NOMO-1 (cell line): Measurements from ENCODE around the gene C2CD2.
"Not testable (repeated sequence)": the region's sequence is repeated elsewhere in the genome, so short reads cannot be mapped to it uniquely, and the experiment has no call there.

Experiments
- DNase-seq, 2 experiments: peaks; one replicate each; lab custom pipeline; 2025; ENCODE audit not compliant: unreplicated experiment in 2 of 2; lab: John Stamatoyannopoulos, UW

Gene C2CD2

DNA sequence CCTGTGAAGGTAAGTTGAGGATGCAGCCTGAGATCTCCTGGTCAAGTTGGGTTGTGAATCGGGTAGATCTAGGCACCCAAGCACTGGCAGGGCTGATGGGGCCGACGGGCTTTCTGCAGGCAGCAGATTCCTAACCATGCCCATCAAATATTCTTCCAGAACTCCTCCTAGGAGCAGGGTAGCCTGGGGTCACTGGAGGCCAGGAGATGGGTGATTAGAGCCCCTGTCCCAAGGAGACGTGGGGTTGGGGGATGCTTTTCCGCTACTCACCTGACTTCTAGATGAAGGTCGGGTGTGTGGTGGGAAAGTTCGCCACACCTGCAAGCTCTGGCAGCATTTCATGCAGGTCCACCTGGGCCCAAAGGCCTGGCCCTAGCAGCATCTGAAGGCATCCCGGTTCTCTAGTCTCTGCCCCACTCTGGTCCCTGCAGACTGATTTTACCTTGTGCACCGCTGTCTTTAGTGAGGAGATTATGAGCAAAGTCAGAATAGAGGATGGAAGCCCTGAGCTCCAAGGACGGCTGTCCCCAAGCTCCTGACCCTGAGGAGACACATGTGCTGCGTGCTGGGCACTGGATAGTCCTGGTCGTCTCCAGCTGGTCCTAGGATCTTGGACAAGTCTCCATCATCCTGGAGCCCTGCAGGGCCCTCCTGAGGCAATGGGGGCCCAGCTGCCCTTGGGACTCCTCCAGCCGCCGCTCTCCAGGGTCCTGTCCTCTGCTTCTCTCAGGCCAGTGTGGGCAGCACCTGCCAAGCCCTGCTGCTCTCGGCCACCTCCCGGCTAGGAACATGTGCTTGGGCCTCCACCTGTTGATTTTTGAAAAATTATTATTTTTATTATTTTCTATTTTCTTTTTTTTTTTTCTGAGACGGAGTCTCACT, 21.8 kb upstream of the C2CD2 start:
- no peak for DNase-seq

DNA sequence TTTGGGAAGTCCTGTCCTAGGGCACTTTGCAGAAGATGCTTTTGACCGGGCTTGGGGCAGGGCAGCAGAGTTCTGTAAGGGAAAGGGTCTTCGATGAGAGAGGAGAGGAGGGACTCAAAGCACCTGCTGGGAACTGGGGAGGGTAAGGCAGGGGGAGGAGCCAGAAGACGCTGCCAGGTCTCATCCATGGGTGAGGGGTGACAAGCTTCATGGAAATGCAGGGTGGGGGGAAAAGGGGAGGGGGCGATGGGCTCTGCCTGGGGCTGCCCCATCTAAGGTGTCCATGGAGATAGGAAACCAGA, 20.9 kb upstream of the C2CD2 start:
- peak; percentile 40 to 48 for DNase-seq

DNA sequence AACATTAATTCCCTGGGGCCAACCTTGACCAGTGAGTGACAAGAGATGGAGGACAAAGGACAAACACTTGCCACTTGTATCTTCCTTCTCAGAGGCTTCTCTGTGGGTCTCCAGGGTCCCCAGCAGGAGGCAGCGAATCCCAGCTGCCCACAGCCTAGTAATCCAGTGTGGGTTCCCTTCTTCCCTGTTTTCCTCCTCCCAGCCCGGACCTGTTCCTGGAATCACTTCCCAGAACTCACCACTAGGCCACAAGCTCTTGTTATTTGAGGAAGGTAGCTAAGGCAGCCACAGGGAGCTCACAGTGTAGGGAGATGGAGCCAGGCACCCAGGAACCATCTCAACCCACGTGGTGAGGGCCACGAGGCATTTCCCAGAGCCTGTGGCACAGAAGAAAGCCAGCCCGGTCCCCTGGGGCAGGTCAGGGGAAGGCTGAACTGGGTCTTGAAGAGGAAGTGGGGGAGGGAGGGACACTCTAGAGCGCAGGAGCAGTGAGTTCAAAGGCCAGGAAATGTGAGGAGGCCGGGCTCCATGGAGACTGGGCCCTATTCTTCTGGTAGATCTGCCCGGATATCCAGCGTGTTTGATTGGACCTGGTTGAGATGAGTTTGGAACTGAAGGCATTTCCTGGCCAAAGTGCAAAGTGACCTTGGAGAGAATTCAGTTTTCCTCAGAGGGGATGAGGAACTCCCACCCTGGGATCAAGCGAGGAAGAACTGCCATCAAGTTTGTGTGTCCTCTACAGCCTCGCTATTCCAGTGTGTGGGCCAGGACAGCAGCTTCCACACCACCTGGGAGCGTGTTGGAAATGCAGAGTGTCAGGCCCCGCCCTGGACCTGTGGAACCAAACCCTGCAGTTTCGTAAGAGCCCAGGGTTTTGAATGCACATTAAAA, 20.3 kb upstream of the C2CD2 start:
- DNase-seq = peak; percentile 21 to 38

DNA sequence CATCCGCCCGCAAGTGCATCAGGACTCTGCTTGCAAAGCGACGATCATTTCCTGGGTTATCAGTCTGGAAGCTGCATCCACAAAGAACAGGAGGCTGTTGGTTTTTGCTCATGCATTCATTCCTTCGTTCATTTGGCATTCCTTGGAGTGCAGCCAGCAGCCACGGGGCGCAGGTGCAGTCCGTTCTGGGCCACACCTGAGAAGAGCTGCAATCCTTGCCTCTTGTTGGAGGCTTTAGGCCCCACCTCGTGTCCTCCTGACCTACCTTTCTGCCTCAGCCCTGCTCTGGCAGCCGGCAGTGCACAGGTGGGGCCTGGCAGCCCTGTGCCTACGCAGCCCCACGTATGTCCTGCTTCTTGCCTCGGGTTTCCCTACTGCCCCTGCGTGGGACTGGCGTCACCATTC, 19.6 kb upstream of the C2CD2 start:
- no peak for DNase-seq

DNA sequence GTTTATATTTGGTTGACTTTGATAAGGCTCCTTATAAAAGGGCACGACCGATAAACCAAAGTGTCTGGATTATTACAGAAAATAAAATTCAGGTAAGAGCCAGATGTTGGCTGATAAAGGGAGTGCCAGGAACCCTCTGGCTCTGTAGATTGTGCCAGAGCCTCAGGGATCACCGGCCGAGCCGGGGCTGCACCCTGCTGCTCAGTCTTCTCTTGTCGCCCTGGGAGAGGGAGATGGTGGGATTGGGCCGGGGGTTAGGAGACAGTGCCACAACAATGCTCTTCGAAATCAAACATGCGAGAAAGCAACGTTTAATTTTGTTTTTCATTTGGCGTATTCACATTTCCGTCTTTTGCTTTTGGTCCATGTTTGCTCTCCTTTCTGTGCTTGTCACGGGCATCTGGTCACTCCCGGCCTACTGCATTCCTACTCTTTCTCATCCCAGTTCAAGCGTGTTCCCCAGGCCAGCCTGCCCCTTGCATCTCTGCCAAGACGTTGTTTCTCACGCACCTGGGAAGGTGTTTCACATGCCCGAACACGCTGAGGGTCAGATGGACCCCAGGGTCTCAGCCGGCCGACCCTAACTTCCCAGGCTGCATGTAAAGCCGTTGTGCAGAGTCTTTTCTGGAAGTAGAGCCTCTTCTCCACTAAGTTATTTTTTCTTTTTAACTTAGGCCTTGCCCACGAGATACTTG, 18.8 kb upstream of the C2CD2 start:
- no peak for DNase-seq

DNA sequence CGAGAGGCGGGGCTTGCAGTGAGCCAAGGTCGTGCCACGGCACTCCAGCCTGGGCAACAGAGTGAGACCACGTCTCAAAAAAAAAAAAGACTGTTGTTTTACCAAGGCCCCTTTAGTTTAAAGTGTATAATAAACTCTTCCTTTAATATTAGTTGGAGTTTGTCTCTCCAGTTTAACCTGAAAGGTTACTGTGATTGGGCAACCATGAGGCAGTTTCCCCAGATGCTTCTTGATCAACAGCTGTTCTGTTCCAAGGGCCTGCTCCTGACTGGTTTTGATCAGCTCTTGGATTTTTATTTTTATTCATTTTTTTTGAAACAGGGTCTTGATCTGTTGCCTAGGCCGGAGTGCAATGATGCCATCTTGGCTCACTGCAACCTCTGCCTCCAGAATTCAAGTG, 18.1 kb upstream of the C2CD2 start:
- no peak for DNase-seq

DNA sequence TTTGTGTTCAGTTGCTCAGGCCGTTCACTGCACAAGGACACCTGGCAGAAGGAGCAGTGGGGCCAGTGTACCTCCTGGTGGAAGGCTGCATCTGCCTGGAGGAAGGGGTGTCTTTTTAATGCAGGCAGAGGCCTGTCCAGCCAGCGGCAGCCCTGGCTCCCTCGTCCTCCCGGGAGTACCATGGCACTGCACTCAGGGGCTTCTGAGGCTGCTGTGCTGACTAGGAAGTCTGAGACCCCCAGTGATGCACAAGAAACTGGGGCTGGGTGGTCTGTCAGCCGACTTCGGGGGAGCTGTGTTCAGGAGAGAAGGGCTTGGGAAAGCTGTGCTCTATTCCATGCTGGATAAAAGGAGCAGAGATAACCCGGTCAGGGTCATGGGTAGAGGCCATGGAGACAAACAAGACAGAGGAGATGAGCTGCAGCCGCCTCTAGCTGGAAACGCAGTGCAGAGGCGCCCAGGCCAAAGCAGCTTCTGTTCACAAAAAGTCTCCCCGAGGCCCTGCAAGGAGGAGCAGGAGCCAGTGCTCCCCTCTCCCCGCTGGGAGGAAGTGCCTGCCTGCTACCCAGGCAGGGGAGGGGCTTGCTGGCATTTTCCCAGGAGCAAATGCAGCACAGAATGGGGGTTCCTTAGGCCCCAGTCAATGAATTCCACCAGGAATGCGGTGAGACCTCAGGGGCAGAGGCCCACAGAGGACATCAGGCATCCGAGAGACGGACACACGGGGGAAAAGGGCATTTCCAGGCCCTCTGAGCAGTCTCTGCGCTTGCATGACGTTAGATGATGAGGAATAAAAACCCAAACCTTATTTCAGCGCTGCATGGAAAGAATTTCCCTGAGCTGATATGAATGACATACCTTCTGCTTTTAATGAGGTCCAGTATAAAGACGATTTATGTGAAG, 17.2 kb upstream of the C2CD2 start:
- DNase-seq = no peak

DNA sequence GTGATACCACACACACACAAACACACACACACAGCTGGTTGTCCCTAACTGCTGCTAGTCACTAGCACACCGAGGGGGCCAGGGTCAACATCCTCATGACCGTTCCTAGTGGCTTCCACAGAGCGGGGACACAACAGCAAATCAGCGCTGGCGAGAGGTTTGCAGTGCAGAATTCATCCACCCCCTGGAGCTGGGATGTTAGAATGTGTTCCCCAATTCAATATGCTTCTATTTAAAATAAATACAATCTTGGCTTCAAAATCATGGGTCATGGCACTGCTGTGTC, 16.2 kb upstream of the C2CD2 start:
- no peak for DNase-seq

DNA sequence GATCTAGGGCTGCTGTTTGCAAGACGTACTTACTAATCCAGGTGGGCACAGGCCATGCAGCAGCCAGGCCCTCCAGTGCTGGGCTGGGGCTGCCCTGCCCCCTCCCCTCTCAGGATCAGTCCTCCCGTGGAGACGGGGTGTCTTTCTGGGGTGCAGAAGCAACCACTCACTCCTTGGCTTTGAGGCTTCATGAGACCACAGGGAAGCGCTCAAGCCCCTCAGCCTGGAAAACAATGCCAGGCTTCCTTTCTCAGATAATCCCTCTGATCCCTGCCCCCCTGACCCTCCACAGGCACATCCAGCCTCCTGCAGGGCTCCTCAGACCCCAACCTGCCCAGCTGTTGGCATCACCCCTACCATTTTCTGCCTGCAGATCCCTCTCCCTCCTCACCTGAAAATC, 13.9 kb upstream of the C2CD2 start:
- DNase-seq = no peak

DNA sequence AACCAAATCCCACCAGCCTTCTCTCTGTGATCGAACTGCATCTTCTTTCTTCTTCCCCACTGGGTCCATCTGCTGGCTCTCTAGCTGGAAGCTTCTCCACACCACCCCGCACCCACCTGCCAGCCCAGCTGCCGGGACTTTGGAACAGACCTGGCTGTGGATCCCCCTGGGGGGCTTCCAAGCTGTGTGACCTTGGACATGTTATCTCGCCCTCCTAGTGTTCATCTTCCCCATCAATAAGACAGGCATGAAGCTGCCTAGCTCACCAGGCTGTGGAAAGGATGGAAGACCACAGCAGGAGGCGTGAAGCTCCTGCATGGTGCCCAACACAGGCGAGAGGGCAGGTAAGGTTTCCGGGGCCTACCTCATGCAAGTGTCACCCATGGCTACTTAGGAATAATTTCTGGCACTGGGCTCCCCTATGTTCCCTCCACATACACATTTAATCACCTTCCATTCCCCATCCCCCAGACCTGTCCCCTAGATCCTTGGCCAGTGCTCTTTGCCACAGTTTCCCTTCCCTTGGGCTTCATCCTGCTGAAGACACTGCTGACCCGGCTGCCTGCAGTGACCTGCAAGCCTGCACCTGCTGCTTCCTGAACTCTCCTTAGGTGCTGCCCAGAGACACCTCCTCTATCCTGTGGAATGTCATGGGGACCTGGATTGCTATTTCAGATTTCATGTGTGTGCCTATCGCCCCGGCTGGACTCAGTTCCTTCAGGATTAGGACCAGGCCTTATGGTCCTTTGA, 13.2 kb upstream of the C2CD2 start:
- no peak for DNase-seq

DNA sequence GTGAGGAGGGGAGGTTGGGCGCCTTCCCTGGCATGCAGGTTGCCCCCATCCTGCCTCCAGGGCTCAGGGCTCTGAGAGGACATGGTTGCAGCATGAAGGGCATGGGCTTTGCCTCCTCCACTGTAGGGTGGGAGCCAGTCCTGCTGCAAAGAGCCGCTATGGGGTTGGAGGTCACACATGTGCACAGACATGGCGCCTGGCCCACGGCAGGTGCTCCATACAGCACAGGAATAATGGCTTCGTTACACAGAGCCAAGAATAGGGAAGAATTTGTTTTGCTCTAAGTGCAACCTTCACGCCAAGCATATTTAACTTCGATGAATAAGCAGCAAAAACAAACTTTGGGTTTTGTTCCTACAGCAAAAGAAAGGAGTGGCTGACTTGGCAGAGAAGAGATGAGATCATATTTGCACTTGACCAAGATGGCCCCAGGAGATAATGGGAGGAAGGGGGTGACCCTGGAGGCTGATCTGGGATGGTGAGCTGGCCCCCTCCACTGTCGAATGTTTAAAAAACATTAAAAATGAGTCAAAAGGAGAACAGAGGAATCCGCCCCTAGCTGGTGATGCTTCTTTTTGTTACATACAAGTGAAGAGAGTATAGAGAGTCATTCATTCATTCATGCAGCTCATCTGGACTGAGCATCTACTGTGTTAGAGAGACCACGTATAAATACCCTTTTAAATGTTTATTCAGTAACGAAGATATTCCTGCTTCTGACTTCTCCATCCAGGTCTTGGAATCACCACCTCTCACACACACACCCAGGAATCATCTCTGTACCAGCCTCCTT, 12.4 kb upstream of the C2CD2 start:
- DNase-seq = no peak

DNA sequence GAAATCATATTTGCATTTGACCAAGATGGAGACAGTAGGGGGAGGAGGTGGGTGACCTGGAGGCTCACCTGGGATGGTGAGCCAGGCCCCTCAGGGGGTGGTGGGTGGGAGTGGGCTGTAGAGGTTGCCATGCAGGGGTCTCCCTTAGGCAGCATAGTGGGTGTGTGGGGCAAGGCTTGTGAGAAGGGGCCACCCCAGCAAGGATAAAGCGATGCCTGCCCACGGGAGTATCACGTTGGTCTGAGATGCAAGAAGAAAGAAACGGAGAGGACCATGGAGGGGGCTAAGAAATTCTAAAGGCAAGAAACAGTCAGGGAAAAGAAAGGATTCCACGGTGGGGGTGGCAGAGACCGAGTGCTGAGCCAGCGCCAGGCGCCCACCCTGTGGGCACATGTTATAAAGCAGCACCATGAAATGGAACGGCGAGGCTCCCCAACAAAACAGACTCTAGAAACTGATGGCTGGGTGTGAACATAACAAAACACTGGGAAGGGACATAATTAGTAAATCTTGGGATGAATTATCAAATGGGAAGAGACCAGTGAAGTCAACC, 11.7 kb upstream of the C2CD2 start:
- no peak for DNase-seq

DNA sequence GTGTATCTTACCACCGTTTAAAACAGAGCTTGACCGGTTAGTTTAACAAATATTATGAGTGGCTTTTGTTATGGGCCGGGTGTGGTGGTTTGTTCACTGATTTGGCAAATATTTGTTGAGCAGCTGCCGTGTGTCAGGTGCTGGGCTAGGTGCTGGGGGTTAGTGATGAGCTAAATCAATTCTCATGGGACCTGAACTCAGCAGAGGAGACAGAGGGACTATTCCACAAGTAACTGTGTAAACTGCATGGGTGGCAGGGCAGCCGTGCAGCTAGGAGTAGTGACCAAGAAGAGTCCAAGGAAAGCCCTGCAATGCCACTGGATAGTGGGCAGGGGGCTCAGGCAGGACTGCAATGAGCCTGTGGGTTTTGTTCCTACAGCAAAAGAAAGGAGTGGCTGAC, 11.2 kb upstream of the C2CD2 start:
- DNase-seq = no peak

DNA sequence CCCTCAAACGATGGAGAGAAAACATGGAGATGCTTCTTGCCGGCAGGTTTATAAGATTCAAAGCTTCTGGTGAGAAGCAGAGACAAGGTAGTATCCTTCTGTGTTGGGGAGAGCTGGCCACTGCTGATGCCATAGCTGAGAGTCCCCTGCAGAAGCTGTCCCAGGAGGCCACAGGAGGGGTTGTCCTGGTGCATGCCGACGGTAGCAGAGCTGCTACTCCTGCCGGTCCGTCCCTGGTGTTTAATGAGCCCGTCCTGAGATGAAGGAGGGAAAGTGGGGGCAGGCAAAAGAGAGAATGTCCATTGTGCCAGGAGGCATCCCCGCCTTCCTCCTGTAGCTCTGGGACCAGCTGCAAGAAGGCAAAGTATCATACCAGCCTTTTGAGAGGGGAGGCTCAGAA, 10.4 kb upstream of the C2CD2 start:
- no peak for DNase-seq

DNA sequence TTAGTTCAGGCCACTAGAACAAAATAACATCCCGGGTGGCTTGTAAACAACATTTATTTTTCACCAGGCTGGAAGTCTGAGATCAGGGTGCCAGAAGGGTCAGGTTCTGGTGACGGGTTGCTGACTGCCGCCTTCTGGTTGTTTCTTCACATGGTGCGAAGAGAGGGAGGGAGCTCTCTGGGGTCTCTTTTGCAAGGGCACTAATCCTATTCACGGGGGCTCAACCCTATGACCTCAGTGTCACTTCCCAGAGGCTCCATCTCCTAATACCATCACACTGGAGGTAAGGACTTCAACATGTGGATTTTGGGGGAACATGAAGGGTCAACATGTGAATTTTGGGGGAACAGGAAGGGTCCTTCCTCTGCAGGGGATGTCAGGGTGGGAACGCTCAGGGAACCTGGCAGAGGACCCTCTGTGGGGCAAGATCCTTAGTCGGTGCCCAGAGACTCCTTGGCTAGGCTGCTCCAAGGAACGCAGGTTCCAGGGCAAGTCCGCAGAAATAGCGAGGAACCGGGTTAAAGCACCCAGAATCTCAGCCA, 8.7 kb upstream of the C2CD2 start:
- DNase-seq = no peak

DNA sequence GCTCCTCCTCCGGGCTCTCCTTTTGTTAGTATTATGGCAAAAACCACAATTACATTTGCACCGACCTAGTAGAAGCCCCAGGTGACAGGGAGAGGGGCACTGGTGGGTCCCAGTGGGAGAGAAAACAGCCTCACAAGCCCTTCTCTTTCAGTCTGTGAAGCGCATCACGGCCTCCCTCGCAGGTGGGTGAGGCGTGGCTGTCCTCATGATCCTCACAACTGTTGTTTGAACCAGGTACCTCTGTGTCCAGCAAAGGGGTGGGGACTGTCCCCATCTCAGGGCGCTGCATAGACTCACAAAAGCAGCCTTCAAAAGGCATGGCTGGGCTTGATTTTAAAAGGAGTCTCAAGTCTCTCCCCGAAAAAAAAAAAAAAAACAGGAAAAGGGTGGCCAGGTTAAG, 7.9 kb upstream of the C2CD2 start:
- no peak for DNase-seq

DNA sequence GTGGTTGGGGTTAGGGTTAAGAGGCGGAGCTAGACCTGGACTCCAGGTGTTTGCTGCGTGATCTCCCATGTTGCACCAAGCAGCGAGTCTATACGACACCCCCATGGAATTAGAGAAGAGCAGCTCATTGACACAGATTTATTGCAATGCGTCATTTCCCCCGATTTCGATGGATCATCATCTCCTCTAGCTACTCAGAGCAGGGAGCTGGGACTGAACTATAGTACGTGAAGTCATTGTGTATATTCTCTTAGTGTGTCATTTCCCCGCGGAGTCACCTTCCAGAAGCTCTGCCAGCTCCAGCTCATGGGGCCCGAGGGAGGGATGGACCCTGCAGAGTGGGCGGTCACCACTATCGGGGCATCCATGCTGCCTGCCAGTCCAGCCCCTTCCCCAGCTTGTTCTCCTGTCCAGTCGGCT, 7.5 kb upstream of the C2CD2 start:
- DNase-seq = no peak

DNA sequence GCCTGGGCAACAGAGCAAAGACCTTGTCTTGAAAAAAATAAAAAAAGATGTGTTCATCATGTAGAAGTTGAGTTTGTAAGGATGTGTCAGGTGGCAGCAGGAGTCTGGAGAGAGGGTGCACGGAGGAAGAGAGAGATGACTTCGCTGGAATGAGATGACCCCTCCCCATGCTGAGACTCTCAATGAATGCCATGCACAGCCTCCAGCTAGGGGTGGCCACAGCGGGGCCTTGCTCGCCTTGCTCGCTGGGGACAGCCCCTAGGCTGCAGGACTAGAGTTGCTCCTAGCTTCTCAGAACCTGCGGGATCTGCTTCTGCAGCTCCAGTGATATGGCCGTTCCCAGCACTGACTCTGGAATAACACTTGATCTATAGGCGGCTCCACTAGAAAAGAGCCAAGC, 6.6 kb upstream of the C2CD2 start:
- no peak for DNase-seq

DNA sequence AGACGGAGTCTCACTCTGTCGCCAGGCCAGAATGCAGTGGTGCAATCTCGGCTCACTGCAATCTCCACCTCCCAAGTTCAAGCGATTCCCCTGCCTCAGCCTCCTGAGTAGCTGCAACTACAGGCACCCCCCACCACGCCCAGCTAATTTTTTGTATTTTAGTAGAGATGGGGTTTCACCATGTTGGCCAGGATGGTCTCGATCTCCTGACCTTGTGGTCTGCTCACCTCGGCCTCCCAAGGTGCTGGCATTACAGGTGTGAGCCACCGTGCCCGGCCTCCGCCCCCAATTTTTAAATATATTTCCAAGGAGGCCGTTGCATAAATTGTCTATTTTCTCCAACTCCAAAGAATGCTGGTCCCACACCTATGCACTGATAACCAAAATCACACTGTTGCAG, 5.9 kb upstream of the C2CD2 start:
- not testable (repeated sequence) for DNase-seq
